ENCODE results near the gene TMEM163. TPM values are rescaled to one million over a fixed set of nuclear protein-coding genes. Genes with fewer than 3 reads are reported as not detected.

TMEM163 gene
- total and polyA plus RNA-seq, 2 donors from 2014 or later: 2.6 to 5.9 TPM

DNA sequence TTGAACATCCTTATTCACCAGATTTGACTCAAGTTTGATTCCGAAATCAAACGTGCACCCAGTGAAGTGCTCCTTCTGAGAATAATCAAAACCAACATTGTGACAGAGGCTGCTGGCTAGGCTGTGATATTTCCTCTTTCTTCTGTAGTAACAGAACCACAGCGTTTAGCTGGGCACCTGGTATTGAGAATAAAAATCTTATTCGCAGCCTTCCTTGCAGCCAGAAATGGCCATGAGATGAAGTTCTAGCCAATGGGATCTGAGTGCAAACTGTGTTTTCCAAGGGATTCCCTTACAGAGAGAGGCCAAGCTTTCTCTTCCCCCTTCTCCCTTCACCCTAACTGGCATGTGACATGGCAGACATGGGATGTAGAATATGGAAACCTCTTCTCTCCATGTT, 51.7 kb downstream of the TMEM163 start:
- Histone ChIP-seq H3K36me3 (ENCODE audit: control insufficient read depth in 2 of 3, insufficient read depth in 3 of 3, low read length in 3 of 3) (no peaks in the 10 kb centered on the region), H3K4me1 (ENCODE audit: control insufficient read depth in 2 of 3, insufficient read depth in 2 of 3, low read depth in 1 of 3, low read length in 3 of 3) (peaks cover 0 to 15% (median 0%) of the 10 kb centered on the region in 3 donors), H3K9me3 (ENCODE audit: control insufficient read depth in 2 of 3, insufficient read depth in 1 of 3, low read length in 3 of 3) (no peaks in the 10 kb centered on the region), H3K27ac (ENCODE audit: low read depth in 2 of 2, low read length in 2 of 2) (no peak overlapping the region), H3K4me3 (ENCODE audit: low read length in 3 of 3) (no peak overlapping the region), H3K27me3 (ENCODE audit: control insufficient read depth, insufficient read depth, low read length) (no peaks in the 10 kb centered on the region), H3K9ac (ENCODE audit: low read length in 3 of 3) (no peak overlapping the region)
- no peak for FAIRE-seq
- intact Hi-C loops (cut with DNase I): no loop called here
- TF ChIP-seq, protein P1, sequence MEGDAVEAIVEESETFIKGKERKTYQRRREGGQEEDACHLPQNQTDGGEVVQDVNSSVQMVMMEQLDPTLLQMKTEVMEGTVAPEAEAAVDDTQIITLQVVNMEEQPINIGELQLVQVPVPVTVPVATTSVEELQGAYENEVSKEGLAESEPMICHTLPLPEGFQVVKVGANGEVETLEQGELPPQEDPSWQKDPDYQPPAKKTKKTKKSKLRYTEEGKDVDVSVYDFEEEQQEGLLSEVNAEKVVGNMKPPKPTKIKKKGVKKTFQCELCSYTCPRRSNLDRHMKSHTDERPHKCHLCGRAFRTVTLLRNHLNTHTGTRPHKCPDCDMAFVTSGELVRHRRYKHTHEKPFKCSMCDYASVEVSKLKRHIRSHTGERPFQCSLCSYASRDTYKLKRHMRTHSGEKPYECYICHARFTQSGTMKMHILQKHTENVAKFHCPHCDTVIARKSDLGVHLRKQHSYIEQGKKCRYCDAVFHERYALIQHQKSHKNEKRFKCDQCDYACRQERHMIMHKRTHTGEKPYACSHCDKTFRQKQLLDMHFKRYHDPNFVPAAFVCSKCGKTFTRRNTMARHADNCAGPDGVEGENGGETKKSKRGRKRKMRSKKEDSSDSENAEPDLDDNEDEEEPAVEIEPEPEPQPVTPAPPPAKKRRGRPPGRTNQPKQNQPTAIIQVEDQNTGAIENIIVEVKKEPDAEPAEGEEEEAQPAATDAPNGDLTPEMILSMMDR (IDR thresholded peaks at IDR 0.05; ENCODE audit: borderline replicate concordance, extremely low read depth, insufficient read depth): no peak
- no peak for DNase-seq

DNA sequence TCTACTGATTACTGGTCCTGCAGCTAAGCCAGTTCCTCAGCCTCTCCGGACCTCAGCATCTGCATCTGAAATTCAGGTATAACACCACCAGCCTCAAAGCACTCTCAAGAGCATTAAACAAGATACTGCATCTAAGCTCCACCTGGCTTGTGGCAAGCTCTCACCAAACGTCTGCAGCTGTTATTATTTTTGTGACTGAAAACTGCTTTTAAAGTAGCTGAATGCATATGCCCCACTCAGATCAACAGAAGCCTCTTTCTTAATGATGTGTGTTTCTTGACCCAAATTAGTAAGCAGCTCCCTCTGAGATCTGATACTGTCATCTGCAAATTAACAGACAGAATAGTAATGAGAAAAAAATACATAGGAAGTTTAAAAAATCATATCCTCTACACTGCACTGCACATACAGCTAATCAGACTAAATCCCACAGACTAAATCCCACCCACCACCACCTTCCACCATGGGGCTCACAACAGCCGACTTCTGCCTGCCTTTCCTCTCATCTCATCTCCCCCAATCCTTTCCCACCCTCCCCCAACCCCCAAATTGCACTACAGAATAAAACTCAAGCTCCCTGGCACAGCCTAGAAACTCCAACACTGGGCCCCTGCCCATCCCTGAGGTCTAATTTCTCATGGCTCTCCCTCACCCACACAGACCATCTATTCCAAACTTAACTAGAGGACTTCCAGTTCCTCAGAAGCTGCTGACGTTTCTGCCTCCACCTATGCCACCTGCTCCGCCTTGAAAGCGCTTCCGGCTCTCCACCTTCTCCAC, 52.9 kb downstream of the TMEM163 start:
- H3K9me3 ChIP-seq (ENCODE audit: control insufficient read depth in 2 of 3, insufficient read depth in 1 of 3, low read length in 3 of 3): no peaks in the 10 kb centered on the region
- no peak overlapping the region for H3K27ac ChIP-seq (ENCODE audit: low read depth in 2 of 2, low read length in 2 of 2)
- DNase-seq (no peak), FAIRE-seq (no peak)
- peaks cover 0 to 7% (median 0%) of the 10 kb centered on the region in 3 donors for H3K4me1 ChIP-seq (ENCODE audit: control insufficient read depth in 2 of 3, insufficient read depth in 2 of 3, low read depth in 1 of 3, low read length in 3 of 3)
- H3K27me3 ChIP-seq (ENCODE audit: control insufficient read depth, insufficient read depth, low read length): no peaks in the 10 kb centered on the region
- TF ChIP-seq, protein P1 (IDR thresholded peaks at IDR 0.05; ENCODE audit: borderline replicate concordance, extremely low read depth, insufficient read depth): no peak
- intact Hi-C loops (cut with DNase I): no loop called here
- H3K36me3 ChIP-seq (ENCODE audit: control insufficient read depth in 2 of 3, insufficient read depth in 3 of 3, low read length in 3 of 3): no peaks in the 10 kb centered on the region
- H3K9ac ChIP-seq (ENCODE audit: low read length in 3 of 3): no peak overlapping the region
- no peak overlapping the region for H3K4me3 ChIP-seq (ENCODE audit: low read length in 3 of 3)

DNA sequence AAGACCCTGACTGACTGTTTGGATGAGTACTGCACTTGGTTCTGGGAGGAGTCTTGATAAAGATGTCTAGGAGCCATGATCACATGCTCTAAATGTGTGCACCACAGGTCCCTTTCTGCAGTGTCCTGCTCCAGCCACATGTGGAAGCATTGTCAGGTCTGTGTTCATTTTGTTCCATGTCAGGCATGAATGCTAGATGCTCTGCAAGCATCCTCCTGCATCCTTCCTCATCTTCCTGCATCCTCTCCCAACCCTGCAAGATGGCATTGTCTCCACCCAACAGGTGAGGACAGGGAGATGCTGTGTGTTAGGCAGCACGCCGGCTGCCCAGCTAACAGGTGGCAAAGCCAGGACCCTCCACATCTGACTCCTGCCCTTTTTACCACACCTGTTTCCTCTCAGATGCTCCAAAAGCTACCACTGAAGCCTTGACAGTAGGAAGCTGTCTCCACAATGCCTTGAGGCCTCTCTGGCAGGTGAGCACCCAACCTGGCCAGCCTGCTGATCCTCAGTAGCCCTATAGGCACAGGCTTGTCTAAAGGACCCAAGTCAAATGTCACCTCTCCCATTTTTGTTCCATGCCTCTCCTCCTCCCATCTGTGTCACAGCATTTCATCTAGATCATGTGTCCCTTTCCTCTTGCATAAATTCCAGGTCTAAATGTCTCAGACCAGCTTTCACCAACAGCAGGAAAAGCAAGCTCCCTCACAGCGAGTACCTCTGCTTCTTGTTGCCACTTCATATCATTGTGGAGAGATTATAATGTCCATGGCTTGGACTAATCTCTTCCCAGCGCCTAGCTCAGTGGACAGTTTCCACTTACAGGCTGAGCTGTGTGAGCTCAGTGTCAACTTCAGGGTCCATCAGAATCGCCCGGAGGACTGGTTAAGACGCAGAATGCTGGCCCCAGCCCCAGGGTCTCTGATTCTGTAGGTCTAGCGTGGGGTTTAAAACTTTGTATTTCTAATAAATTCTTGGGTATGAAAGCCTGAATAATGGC, 55.0 kb downstream of the TMEM163 start:
- no peaks in the 10 kb centered on the region for H3K27me3 ChIP-seq (ENCODE audit: control insufficient read depth, insufficient read depth, low read length)
- FAIRE-seq (no peak), DNase-seq (no peak)
- H3K4me1 ChIP-seq (ENCODE audit: control insufficient read depth in 2 of 3, insufficient read depth in 2 of 3, low read depth in 1 of 3, low read length in 3 of 3): no peaks in the 10 kb centered on the region
- no peak overlapping the region for H3K9ac ChIP-seq (ENCODE audit: low read length in 3 of 3)
- H3K4me3 ChIP-seq (ENCODE audit: low read length in 3 of 3): no peak overlapping the region
- no peaks in the 10 kb centered on the region for H3K36me3 ChIP-seq (ENCODE audit: control insufficient read depth in 2 of 3, insufficient read depth in 3 of 3, low read length in 3 of 3)
- intact Hi-C loops (cut with DNase I): no loop called here
- H3K27ac ChIP-seq (ENCODE audit: low read depth in 2 of 2, low read length in 2 of 2): no peak overlapping the region
- TF ChIP-seq, protein P1 (IDR thresholded peaks at IDR 0.05; ENCODE audit: borderline replicate concordance, extremely low read depth, insufficient read depth): no peak
- no peaks in the 10 kb centered on the region for H3K9me3 ChIP-seq (ENCODE audit: control insufficient read depth in 2 of 3, insufficient read depth in 1 of 3, low read length in 3 of 3)
